Astrocyte of the spinal cord (primary cell): ENCODE results near the gene PSMD12.

Experiments
- DNase-seq: peaks from one replicate; pipeline ENCODE4 v3.0.0; 2011; ENCODE audit warnings: low read depth, low spot score
- H3K4me3 ChIP-seq: 2 replicates; pipeline ENCODE4 v1.5.1; 2011; ENCODE audit warnings: low read depth, mild to moderate bottlenecking, low read length, moderate library complexity
- in situ Hi-C: cut with HindIII; loops from 2 replicates; pipeline ENCODE4 v1.10.0; 2017; ENCODE audit warnings: low sequenced_read_pairs
- TF ChIP-seq, protein P1 (sequence below): IDR thresholded peaks from 2 replicates; pipeline ENCODE4 v1.5.1; 2012; ENCODE audit warnings: low read depth, mild to moderate bottlenecking, low read length, inconsistent platforms

The PSMD12 gene

DNA sequence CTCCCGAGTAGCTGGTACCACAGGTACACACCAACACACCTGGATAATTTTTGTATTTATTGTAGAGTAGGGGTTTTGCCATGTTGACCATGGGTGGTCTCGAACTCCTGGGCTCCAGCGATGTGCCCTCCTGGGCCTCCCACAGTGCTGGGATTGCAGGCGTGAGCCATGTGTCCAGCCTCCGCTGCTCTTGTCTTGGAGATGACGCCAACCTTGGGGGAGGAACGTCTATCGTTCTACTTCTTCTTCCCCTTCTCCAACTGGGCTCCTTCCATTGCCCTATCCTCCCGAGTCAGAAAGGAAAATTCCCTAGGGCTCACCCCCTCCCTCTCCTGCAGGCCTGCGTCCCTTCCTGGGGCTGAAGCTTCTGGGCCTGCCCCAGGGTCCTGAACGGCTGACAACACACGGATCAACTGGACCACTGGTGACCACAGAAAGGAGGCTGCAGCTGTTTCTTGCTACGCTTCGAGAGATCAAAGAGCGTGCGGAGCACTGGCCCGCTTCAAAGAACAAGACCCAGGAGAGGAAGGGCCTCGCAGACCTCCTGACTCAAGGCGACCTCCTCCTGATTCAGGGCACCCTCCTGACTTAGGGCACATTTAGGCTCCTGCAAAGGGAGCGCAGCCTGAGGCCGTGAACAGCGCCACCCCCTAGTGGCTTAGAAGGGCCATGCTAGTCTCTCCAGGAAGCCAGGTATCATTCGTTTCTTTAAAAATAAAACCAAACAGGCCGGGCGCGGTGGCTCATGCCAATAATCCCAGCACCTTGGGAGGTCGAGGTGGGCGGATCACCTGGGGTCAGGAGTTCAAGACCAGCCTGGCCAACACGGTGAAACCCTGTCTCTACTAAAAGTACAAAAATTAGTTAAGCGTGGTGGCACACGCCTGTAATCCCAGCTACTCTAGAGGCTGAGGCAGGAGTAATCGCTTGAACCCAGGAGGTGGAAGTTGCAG is 72.8 kb downstream of the PSMD12 start:
- TF ChIP-seq, protein P1, sequence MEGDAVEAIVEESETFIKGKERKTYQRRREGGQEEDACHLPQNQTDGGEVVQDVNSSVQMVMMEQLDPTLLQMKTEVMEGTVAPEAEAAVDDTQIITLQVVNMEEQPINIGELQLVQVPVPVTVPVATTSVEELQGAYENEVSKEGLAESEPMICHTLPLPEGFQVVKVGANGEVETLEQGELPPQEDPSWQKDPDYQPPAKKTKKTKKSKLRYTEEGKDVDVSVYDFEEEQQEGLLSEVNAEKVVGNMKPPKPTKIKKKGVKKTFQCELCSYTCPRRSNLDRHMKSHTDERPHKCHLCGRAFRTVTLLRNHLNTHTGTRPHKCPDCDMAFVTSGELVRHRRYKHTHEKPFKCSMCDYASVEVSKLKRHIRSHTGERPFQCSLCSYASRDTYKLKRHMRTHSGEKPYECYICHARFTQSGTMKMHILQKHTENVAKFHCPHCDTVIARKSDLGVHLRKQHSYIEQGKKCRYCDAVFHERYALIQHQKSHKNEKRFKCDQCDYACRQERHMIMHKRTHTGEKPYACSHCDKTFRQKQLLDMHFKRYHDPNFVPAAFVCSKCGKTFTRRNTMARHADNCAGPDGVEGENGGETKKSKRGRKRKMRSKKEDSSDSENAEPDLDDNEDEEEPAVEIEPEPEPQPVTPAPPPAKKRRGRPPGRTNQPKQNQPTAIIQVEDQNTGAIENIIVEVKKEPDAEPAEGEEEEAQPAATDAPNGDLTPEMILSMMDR, result peak; percentile 84
- H3K4me3 ChIP-seq, result no peak overlapping the region
- in situ Hi-C loops, result no loop called here
- DNase-seq, result peak; percentile 18

- H3K4me3 ChIP-seq, result no peak overlapping the region
- in situ Hi-C loops, result no loop called here
- no peak for DNase-seq
- TF ChIP-seq, protein P1, result no peak
Observed at GRCh38 chr17:67290711-67291291, 75.6 kb downstream of the PSMD12 start.

DNA sequence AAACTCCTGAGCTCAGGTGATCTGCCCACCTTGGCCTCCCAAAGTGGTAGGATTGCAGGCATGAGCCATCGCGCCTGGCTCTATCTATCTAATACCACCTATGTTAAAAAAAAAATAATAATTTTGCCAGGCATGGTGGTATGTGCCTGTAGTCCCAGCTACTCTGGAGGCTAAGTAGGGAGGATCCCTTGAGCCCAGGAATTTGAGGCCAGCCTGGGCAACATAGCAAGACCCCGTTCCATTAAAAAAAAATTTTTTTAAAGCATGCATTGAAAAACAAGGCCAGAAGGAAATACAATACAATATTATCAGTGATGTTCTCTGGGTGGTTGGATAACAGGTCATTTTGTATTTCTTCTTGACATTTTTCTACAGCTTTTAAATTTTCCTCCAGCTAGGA is 76.1 kb downstream of the PSMD12 start:
- no peak for DNase-seq
- TF ChIP-seq, protein P1, result no peak
- in situ Hi-C loops, result no loop called here

GRCh38 chr17:67289181-67289876 is 77.0 kb downstream of the PSMD12 start:
- no peak overlapping the region for H3K4me3 ChIP-seq
- TF ChIP-seq, protein P1, result no peak
- in situ Hi-C loops, result no loop called here
- DNase-seq, result peak; percentile 55

More for the DNA sequence above, 76.1 kb downstream of the PSMD12 start:
- no peak overlapping the region for H3K4me3 ChIP-seq
